ENCODE data around the gene ADCY6.
A peak's percentile ranks its signal among the peaks of the same experiment; 100 is the strongest.

ADCY6 gene

GRCh38 chr12:48816143-48816854 is 27.4 kb upstream of the ADCY6 start:
- TF ChIP-seq NFIC (IDR thresholded peaks at IDR 0.05) (0 out of 2 replicates have a peak, but pooled peaks have one; percentile 36), ZBTB7A (IDR thresholded peaks at IDR 0.05; ENCODE audit: low read depth) (no peak)

GRCh38 chr12:48815126-48816110 is 26.5 kb upstream of the ADCY6 start:
- TF ChIP-seq MAX (IDR thresholded peaks at IDR 0.05) = peak; percentile 97
- TF ChIP-seq TAF1 (IDR thresholded peaks at IDR 0.05; ENCODE audit: low read depth) = 0 out of 2 replicates have a peak, but pooled peaks have one; percentile 34
- TF ChIP-seq YY1 (IDR thresholded peaks at IDR 0.05; ENCODE audit: low read depth) = no peak

- TF ChIP-seq NFIC (IDR thresholded peaks at IDR 0.05) (no peak), TCF12 (IDR thresholded peaks at IDR 0.05; ENCODE audit: low read depth) (peak; percentile 63; the same call in 1 of the 2 replicates), TEAD4 (IDR thresholded peaks at IDR 0.05) (no peak; the same call in 1 of the 2 replicates), FOXM1 (IDR thresholded peaks at IDR 0.05; ENCODE audit: borderline replicate concordance, low read depth) (no peak), EP300 (IDR thresholded peaks at IDR 0.05; ENCODE audit: borderline replicate concordance) (no peak), YY1 (IDR thresholded peaks at IDR 0.05; ENCODE audit: low read depth) (0 out of 2 replicates have a peak, but pooled peaks have one; percentile 40), ZBTB7A (IDR thresholded peaks at IDR 0.05; ENCODE audit: low read depth) (peak; percentile 97), CREB1 (IDR thresholded peaks at IDR 0.05; ENCODE audit: low read depth) (no peak), CEBPB (IDR thresholded peaks at IDR 0.05) (no peak), TAF1 (IDR thresholded peaks at IDR 0.05; ENCODE audit: low read depth) (peak; percentile 33; the same call in 1 of the 2 replicates), REST (IDR thresholded peaks at IDR 0.05; ENCODE audit: low read depth) (no peak), MAX (IDR thresholded peaks at IDR 0.05) (peak; percentile 70), RAD21 (IDR thresholded peaks at IDR 0.05; ENCODE audit: low read depth) (peak; percentile 48; the same call in 1 of the 2 replicates), EGR1 (IDR thresholded peaks at IDR 0.05) (0 out of 2 replicates have a peak, but pooled peaks have one; percentile 10)
Measured at GRCh38 chr12:48814262-48815125, 25.6 kb upstream of the ADCY6 start.

- no peak for TF ChIP-seq NFIC (IDR thresholded peaks at IDR 0.05)
- no peak for TF ChIP-seq MAX (IDR thresholded peaks at IDR 0.05)
- TF ChIP-seq TEAD4 (IDR thresholded peaks at IDR 0.05) = no peak
- no peak for TF ChIP-seq ZBTB7A (IDR thresholded peaks at IDR 0.05; ENCODE audit: low read depth)
- no peak for TF ChIP-seq CREB1 (IDR thresholded peaks at IDR 0.05; ENCODE audit: low read depth)
- no peak for TF ChIP-seq TAF1 (IDR thresholded peaks at IDR 0.05; ENCODE audit: low read depth)
- no peak for TF ChIP-seq REST (IDR thresholded peaks at IDR 0.05; ENCODE audit: low read depth)
- TF ChIP-seq EGR1 (IDR thresholded peaks at IDR 0.05) = no peak
- no peak for TF ChIP-seq EP300 (IDR thresholded peaks at IDR 0.05; ENCODE audit: borderline replicate concordance)
- TF ChIP-seq FOXM1 (IDR thresholded peaks at IDR 0.05; ENCODE audit: borderline replicate concordance, low read depth) = no peak
- no peak for TF ChIP-seq RAD21 (IDR thresholded peaks at IDR 0.05; ENCODE audit: low read depth)
- no peak for TF ChIP-seq YY1 (IDR thresholded peaks at IDR 0.05; ENCODE audit: low read depth)
- no peak for TF ChIP-seq CEBPB (IDR thresholded peaks at IDR 0.05)
- TF ChIP-seq TCF12 (IDR thresholded peaks at IDR 0.05; ENCODE audit: low read depth) = no peak
- TF ChIP-seq USF1 (IDR thresholded peaks at IDR 0.05) = no peak
Measured at GRCh38 chr12:48813465-48814261, 24.8 kb upstream of the ADCY6 start.
